NCI-H1417 treated with DMSO at 0.1 percent for 48 hours (cell line): Measurements from ENCODE around the gene RIMS4.
A peak's percentile ranks its signal among the peaks of the same experiment; 100 is the strongest.

ENCODE experiments used
- DNase-seq: peaks from one replicate; lab custom pipeline; 2025; lab: John Stamatoyannopoulos, UW

Gene RIMS4

GRCh38 chr20:44762466-44763140 is 47.7 kb downstream of the RIMS4 start:
- DNase-seq, result no peak

GRCh38 chr20:44761423-44761822 is 48.9 kb downstream of the RIMS4 start:
- no peak for DNase-seq

- no peak for DNase-seq
Measured at GRCh38 chr20:44759595-44759994, 50.8 kb downstream of the RIMS4 start.

GRCh38 chr20:44758247-44759101 is 51.9 kb downstream of the RIMS4 start:
- DNase-seq, result no peak

DNA sequence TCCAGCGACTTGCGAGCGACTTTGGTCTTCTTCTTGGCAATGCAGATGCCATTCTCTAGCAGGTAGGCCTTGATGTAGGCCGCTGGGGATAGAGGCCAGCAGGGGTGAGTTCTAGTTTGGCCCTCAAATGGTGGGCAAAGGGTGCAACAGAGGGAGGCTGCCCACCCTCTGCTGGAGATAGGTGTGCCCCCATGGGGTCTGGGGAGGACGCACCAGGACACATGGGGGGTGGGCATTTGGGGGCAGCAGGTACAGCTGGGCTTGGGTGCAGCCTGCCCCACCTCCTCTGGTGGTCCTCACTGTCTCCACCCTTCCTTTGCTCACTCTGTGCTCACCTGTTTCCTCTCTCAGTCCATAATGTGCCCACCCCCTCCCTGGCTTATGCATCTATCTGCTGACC is 53.4 kb downstream of the RIMS4 start:
- no peak for DNase-seq

DNA sequence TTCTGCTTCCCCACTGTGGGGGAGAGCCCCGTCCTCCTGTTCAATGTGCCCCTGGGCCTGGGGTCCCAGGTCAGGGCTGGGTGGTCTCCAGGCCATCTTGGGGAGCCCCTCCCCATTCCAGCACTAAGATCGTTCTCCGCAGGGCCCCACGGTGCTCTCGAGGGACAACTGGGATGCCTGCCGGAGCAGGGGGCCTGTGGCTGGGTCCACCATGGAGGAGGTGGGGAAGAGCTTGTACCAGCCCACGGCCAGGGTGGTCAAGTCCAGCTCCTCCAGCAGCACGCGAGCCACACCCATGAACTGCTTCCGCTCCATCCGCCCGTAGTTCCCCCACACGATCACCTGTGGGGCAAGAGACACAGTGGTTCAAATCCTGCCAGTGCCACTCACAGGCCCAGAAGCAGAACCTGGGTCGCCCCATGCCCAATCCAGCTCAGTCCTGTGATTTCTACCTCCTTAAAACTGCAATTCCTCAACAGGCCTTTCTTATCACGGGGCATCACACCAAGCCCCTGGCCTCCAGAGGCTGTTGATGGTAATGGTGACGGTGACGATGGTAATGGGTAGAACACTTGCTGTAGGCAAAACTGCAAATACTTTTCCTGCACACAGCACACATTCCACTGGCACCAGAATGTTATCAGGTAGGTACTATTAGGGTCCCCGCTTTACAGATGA is 54.2 kb downstream of the RIMS4 start:
- DNase-seq, result no peak

GRCh38 chr20:44754554-44754953 is 55.8 kb downstream of the RIMS4 start:
- no peak for DNase-seq

DNA sequence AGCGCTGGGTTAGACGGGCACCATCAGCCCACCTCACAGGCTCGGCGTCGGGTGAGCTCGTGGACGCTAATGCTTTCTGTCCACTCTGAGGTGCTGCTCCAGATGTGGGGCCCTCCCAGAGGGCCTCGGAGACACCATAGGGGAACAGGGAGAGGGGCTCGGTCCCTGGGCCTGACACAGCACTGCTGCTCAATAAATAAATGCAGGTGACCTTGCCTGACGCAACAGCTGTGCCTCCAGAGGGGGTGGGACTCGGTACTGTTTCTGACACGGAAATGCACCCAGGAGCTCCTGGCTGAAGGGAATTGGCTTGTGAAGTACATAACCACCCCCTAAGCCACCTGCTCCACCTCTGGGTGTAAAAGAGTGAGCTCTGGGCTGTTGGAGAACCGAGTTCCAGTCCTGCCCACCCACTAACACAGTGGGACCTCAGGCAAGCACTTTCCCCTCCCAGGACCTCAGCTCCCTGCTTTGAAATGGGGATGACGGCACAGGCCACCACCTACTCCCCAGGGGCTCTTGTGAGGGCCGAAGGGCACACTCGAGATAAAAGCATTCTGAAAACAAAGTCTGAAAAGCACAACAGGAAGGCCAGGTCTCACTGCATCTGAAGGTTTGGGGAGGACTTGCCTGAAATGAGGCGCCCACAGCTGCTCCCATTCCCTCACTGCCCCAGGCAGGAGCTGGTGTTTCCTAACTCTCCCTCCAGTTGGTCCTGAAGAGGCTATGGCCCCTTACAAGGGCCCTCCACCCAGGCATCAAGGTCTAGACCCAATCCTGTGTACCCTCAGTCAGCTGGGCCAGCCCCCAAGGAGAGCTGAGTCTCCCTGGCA is 58.0 kb downstream of the RIMS4 start:
- no peak for DNase-seq

DNA sequence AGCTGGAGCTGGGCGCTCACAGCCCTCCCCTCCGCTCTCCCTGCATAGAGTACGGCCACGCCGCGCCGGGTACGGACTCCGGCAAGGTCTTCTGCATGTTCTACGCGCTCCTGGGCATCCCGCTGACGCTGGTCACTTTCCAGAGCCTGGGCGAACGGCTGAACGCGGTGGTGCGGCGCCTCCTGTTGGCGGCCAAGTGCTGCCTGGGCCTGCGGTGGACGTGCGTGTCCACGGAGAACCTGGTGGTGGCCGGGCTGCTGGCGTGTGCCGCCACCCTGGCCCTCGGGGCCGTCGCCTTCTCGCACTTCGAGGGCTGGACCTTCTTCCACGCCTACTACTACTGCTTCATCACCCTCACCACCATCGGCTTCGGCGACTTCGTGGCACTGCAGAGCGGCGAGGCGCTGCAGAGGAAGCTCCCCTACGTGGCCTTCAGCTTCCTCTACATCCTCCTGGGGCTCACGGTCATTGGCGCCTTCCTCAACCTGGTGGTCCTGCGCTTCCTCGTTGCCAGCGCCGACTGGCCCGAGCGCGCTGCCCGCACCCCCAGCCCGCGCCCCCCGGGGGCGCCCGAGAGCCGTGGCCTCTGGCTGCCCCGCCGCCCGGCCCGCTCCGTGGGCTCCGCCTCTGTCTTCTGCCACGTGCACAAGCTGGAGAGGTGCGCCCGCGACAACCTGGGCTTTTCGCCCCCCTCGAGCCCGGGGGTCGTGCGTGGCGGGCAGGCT is 60.1 kb downstream of the RIMS4 start:
- DNase-seq, result no peak

DNA sequence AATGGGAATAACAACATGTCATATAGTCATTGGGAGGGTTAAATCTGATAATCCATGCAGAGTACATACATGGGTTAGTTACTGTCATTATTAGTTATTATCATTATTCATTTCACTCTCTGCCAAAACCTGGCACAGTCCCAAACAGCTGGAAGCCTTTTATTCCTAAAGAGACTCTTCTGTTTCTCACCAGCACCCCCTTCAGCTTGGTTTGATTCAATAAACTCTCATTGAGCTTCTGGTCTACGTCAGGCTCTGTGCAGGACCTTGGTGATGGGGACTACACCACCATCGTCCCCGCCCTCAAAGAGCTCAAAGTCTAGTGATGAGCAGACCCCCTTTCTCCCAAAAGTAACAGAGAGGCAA is 62.4 kb downstream of the RIMS4 start:
- peak; percentile 39 for DNase-seq

DNA sequence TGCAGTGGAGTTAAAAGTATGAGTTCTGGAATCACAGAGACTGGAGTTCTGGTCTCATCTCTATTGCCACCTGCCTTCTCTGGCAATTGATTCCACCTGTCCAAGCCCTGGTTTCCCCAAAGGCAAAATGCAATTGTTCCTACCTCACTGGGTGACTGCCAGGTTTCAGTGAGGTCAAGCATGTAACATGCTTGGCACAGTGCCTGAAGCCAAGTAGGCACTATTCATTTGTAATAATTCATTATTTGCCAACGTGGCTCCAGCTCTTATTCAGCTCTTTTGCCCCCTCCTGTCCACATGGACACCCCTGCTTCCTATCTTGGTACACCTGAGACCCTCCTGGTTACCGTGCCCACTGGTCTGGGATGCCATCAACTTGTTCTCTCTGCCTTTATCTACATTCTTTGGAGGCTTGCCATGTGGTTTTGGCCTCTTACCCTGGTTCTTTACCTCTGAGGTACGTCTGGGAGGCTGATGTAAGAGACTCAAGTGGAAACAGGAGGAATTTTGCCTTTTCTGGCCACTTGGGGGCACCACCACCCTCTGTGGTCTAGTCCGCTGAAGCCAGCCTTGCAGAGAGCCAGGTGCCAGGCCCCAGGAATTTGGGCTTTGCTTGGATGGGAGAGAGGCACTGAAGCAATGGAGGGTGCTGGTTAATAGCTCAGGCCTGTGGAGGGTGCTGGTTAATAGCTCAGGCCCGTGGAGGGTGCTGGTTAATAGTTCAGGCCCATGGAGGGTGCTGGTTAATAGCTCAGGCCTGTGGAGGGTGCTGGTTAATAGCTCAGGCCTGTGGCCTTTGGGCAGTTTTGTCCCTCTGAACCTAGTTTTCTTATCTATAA is 63.0 kb downstream of the RIMS4 start:
- peak; percentile 97 for DNase-seq

GRCh38 chr20:44746367-44747165 is 63.8 kb downstream of the RIMS4 start:
- peak; percentile 97 for DNase-seq

- DNase-seq, result no peak
Measured at GRCh38 chr20:44745598-44746366, 64.6 kb downstream of the RIMS4 start, which contains the start of gene KCNK15. Gene KCNK15, plus strand, starts transcription at chr20:44745865. Its CDS starts 46 bp downstream, at chr20:44745911.

DNA sequence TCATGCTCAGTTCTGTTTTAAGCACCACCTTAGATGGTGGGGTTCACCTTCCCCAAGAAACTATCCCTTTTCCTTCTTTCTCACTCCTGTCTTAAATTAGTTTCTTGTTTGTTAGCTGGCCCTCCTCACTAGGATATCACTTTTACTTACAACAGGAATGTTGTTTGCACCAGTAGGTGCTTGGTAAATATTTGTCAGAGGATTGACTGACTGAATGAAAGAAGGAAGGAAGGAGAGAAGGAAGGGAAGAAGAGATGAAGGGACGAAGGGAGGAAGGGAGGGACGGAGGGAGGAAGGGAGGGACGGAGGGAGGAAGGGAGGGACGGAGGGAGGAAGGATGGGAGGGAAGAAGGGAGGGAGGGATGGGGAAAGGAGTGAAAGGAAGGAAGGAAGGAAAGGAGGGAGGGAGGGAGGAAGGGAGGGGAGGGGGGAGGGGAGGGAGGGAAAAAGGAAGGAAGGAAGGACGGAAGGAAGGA is 65.2 kb downstream of the RIMS4 start:
- DNase-seq, result no peak

GRCh38 chr20:44743916-44744655 is 66.3 kb downstream of the RIMS4 start:
- no peak for DNase-seq

- no peak for DNase-seq
Measured at GRCh38 chr20:44743080-44743701, 67.2 kb downstream of the RIMS4 start.

- DNase-seq, result no peak
Measured at GRCh38 chr20:44742304-44743079, 67.9 kb downstream of the RIMS4 start.
